Endothelial cell of umbilical vein (primary cell): ENCODE measurements around the gene KRABD2.

ENCODE experiments used
- BruUV-seq: library from RNA; stranded (reverse); fragments of 400-500 nt; replicated peaks from 2 replicates; lab custom pipeline; 2021; lab: Mats Ljungman, UMichigan
- CTCF ChIA-PET: fragments of 300-600, 350-600 bp; sonication (Branson Sonifier 250); formaldehyde crosslinking; loops from one replicate; lab custom pipeline; 2021; ENCODE audit warnings: antibody characterized with exemption, inconsistent platforms; lab: Charles Lee
- POLR2A ChIA-PET: fragments of 300-600, 350-600 bp; sonication (Branson Sonifier 250); formaldehyde crosslinking; loops from one replicate; lab custom pipeline; 2021; ENCODE audit warnings: antibody characterized with exemption, inconsistent platforms; lab: Charles Lee
- DNase-seq: peaks from one replicate; pipeline ENCODE4 v3.0.0-alpha.2; 2011; ENCODE audit warnings: low read depth, low spot score
- FAIRE-seq: peaks from 2 replicates; lab custom pipeline; 2011; peaks lifted over from hg19 to GRCh38; lab: Jason Lieb, UNC
- H2AFZ ChIP-seq: 2 replicates; pipeline ENCODE4 v1.6.0; 2012; ENCODE audit warnings: low read depth, low read length, control low read depth, inconsistent platforms
- H3K27ac ChIP-seq: 2 replicates; pipeline ENCODE4 v1.5.1; 2011; ENCODE audit warnings: low read depth, mild to moderate bottlenecking, control low read depth, low read length, moderate library complexity; ENCODE audit not compliant: insufficient read depth
- H3K27me3 ChIP-seq, 2 experiments: 2 replicates each; pipeline versions ENCODE4 v1.6.0 to v1.6.1; 2011; ENCODE audit warnings: low read length in 2 of 2, mixed read lengths in 1 of 2; ENCODE audit not compliant: control insufficient read depth in 2 of 2, insufficient read depth in 2 of 2
- H3K36me3 ChIP-seq, 2 experiments: 2 replicates in 1 of 2; 3 replicates in 1 of 2; pipeline ENCODE4 v1.5.1; 2011; ENCODE audit warnings: low read length in 2 of 2, mild to moderate bottlenecking in 1 of 2, moderate library complexity in 1 of 2; ENCODE audit not compliant: control insufficient read depth in 2 of 2, insufficient read depth in 2 of 2; ENCODE audit errors: extremely low read depth in 1 of 2
- H3K4me1 ChIP-seq: 3 replicates; pipeline ENCODE4 v1.5.1; 2011; ENCODE audit warnings: mild to moderate bottlenecking, low read length; ENCODE audit not compliant: control insufficient read depth, insufficient read depth; ENCODE audit errors: extremely low read depth
- H3K4me2 ChIP-seq: 2 replicates; pipeline ENCODE4 v1.6.1; 2011; ENCODE audit warnings: low read length, control low read depth, mixed read lengths; ENCODE audit not compliant: insufficient read depth
- H3K4me3 ChIP-seq, 3 experiments: fragments of 200-600 bp in 1 of 3; sonication (generic), shearing (Covaris generic) in 1 of 3; replicated peaks in 1 of 3; 2 replicates each; pipeline ENCODE4 v1.5.1; 2011 to 2016; ENCODE audit warnings: control low read depth in 3 of 3, low read length in 3 of 3, mild to moderate bottlenecking in 2 of 3, inconsistent platforms in 1 of 3, low read depth in 1 of 3, moderate library complexity in 1 of 3; ENCODE audit not compliant: insufficient read depth in 1 of 3
- H3K79me2 ChIP-seq: 2 replicates; pipeline ENCODE4 v1.6.0; 2012; ENCODE audit warnings: low read length, inconsistent platforms; ENCODE audit not compliant: control insufficient read depth, insufficient read depth
- H3K9ac ChIP-seq: replicated peaks from 2 replicates; pipeline ENCODE3; 2011; ENCODE audit warnings: low read length, control low read depth; ENCODE audit not compliant: insufficient read depth; ENCODE audit errors: extremely low read depth
- H3K9me1 ChIP-seq: replicated peaks from 3 replicates; pipeline ENCODE4 v1.6.0; 2011; ENCODE audit warnings: mild to moderate bottlenecking, low read length; ENCODE audit not compliant: control insufficient read depth, insufficient read depth; ENCODE audit errors: extremely low read depth
- H3K9me3 ChIP-seq: replicated peaks from 2 replicates; pipeline ENCODE4 v1.5.1; 2012; ENCODE audit warnings: low read length, inconsistent platforms; ENCODE audit not compliant: control insufficient read depth, insufficient read depth
- H4K20me1 ChIP-seq: replicated peaks from 2 replicates; pipeline ENCODE3; 2011; ENCODE audit warnings: mild to moderate bottlenecking, low read length; ENCODE audit not compliant: control insufficient read depth, insufficient read depth; ENCODE audit errors: extremely low read depth
- CTCF ChIP-seq, 2 donors: IDR thresholded peaks; 1 replicate in 1 of 2; 2 replicates in 1 of 2; pipeline ENCODE4 v1.5.1; 2011; ENCODE audit warnings: low read length in 2 of 2, mild to moderate bottlenecking in 2 of 2, moderate library complexity in 2 of 2, control low read depth in 1 of 2, inconsistent platforms in 1 of 2, low read depth in 1 of 2; ENCODE audit not compliant: insufficient read depth in 1 of 2; ENCODE audit errors: extremely low read depth in 1 of 2
- FOS ChIP-seq: IDR thresholded peaks from 2 replicates; pipeline ENCODE4 v1.6.1; 2011; ENCODE audit warnings: mild to moderate bottlenecking, low read length, moderate library complexity, borderline replicate concordance; ENCODE audit not compliant: insufficient read depth
- JUN ChIP-seq: IDR thresholded peaks from 2 replicates; pipeline ENCODE4 v1.6.1; 2011; ENCODE audit warnings: borderline replicate concordance, low read depth; ENCODE audit not compliant: insufficient read length, insufficient read depth
- MAX ChIP-seq: IDR thresholded peaks from 2 replicates; pipeline ENCODE4 v1.6.1; 2011; ENCODE audit not compliant: insufficient read depth, insufficient read length
- MYC ChIP-seq: IDR thresholded peaks from one replicate; pipeline ENCODE4 v1.6.1; 2011; ENCODE audit warnings: mild to moderate bottlenecking, low read depth, low read length
- POLR2A ChIP-seq: IDR thresholded peaks from 2 replicates; pipeline ENCODE4 v1.6.1; 2012; ENCODE audit warnings: low read depth, mild to moderate bottlenecking, control low read depth, low read length
- POLR2AphosphoS5 ChIP-seq: IDR thresholded peaks from 2 replicates; pipeline ENCODE4 v1.6.1; 2012; ENCODE audit warnings: low read depth, mild to moderate bottlenecking, control low read depth, low read length, moderate library complexity; ENCODE audit not compliant: insufficient read depth
- dilution Hi-C: fragments of 300-500 bp; cut with MboI; formaldehyde crosslinking; loops from one replicate; pipeline ENCODE4 v1.15.0; 2019; ENCODE audit warnings: low sequenced_read_pairs; ENCODE audit not compliant: extremely low pct_ligation_motif_present
- intact Hi-C: fragments of 100-400 bp; cut with micrococcal nuclease; formaldehyde crosslinking; loops from one replicate; pipeline ENCODE4 v1.10.0; 2022

The KRABD2 gene

GRCh38 chr17:8384801-8385378 lies 8.4 kb upstream of the KRABD2 start:
- Histone ChIP-seq H2AFZ (peak overlapping the region; percentile 26), H3K36me3 (peaks cover 12% of the 10 kb centered on the region in 2 experiments), H3K4me2 (peak overlapping the region; percentile 48), H3K4me1 (peaks cover 35% of the 10 kb centered on the region), H3K9me1 (no peaks in the 10 kb centered on the region), H3K9me3 (no peaks in the 10 kb centered on the region), H4K20me1 (no peaks in the 10 kb centered on the region), H3K4me3 (no peak overlapping the region), H3K27me3 (no peaks in the 10 kb centered on the region), H3K27ac (peak overlapping the region; percentile 44), H3K9ac (no peak overlapping the region), H3K79me2 (peaks cover 31% of the 10 kb centered on the region)
- TF ChIP-seq MAX (peak; percentile 30), JUN (no peak), POLR2AphosphoS5 (peak; percentile 21)
- dilution Hi-C loops (no loop called here), intact Hi-C loops (no loop called here)
- ChIA-PET POLR2A (no interaction called here), CTCF (interaction anchor here (0.7 to 3.8 kb wide), 3 partner anchors 19 to 401 kb away, joined by 3 to 19 read pairs (median 5); no protein-coding TSS in a partner anchor)
- peak; percentile 44 for DNase-seq
- BruUV-seq: no TSS peak
- peak; percentile 73 for FAIRE-seq

- dilution Hi-C loops (no loop called here), intact Hi-C loops (loop anchor here (1.0 to 2.0 kb wide), 8 partner anchors 28 to 402 kb away; partner anchors contain the start of genes ARHGEF15, NDEL1 and PFAS)
- Histone ChIP-seq H3K36me3 (peaks cover 17 to 25% of the 10 kb centered on the region in 2 experiments), H3K27ac (peak within 1 kb of the TSS; percentile 78), H2AFZ (peak within 1 kb of the TSS; percentile 62), H3K9ac (peak within 1 kb of the TSS; percentile 98), H3K4me1 (peaks cover 39% of the 10 kb centered on the region), H4K20me1 (no peaks in the 10 kb centered on the region), H3K9me3 (no peaks in the 10 kb centered on the region), H3K4me2 (peak within 1 kb of the TSS; percentile 98), H3K79me2 (peaks cover 45% of the 10 kb centered on the region), H3K9me1 (no peaks in the 10 kb centered on the region), H3K27me3 (no peaks in the 10 kb centered on the region), H3K4me3 (peak within 1 kb of the TSS; percentile 76 to 100 (median 99))
- POLR2A ChIA-PET: interaction anchor here (1.7 kb wide), 1 partner anchor 57 kb away, joined by 17 read pairs; no protein-coding TSS in a partner anchor
- DNase-seq: peak; percentile 98
- CTCF ChIA-PET: interaction anchor here (0.8 to 1.6 kb wide), 21 partner anchors 11 to 512 kb away, joined by 3 to 18 read pairs (median 5); partner anchors contain the start of gene NDEL1
- TF ChIP-seq POLR2AphosphoS5: peak; percentile 97
- TF ChIP-seq POLR2A: peak; percentile 97
- TF ChIP-seq FOS: no peak
- TF ChIP-seq MYC: peak; percentile 75
- TF ChIP-seq CTCF (IDR thresholded peaks at IDR 0.05; ENCODE audit: extremely low read depth in 1 of 2, insufficient read depth in 1 of 2, low read depth in 1 of 2, low read length in 2 of 2): peak; percentile 69 to 95
- BruUV-seq: no TSS peak
- peak; percentile 99 for FAIRE-seq
Measured at GRCh38 chr17:8383143-8383822, 6.8 kb upstream of the KRABD2 start, which contains the start of gene RPL26. RPL26 (minus strand) TSS chr17:8383193; CDS start chr17:8382310, 883 bp downstream.
